ENCODE data around the gene PLEKHA6.

GRCh38 chr1:204207136-204207616, 152.6 kb downstream of the PLEKHA6 start:
- TF ChIP-seq CTCF (IDR thresholded peaks at IDR 0.05) (peak; percentile 97), POLR2AphosphoS5 (IDR thresholded peaks at IDR 0.05; ENCODE audit: low read depth, low read length) (no peak), TCF7L2 (IDR thresholded peaks at IDR 0.05; ENCODE audit: low read depth, low read length) (no peak), SIN3A (IDR thresholded peaks at IDR 0.05; ENCODE audit: borderline replicate concordance, insufficient read depth, low read depth, low read length) (no peak), REST (IDR thresholded peaks at IDR 0.05; ENCODE audit: insufficient read depth in 1 of 2, low read depth in 2 of 2, low read length in 1 of 2) (0 out of 4 replicates have a peak, but pooled peaks of 1 of the 2 experiments have one; percentile 8)

Measured in Panc1 (cell line).